HCT116 (cell line): ENCODE data around the gene INSRR.

ENCODE experiments used
- CBX3 ChIP-seq: IDR thresholded peaks from 2 replicates; pipeline ENCODE4 v1.6.1; 2012; ENCODE audit warnings: low read depth
- CEBPB ChIP-seq: IDR thresholded peaks from 2 replicates; pipeline ENCODE4 v1.6.1; 2012; ENCODE audit warnings: low read depth
- CTCF ChIP-seq, 3 experiments: fragments of 200-600 bp in 1 of 3; sonication (generic) in 1 of 3; IDR thresholded peaks in 2 of 3; conservative IDR thresholded peaks in 1 of 3; 2 replicates each; pipeline ENCODE4 v1.5.1; 2012 to 2017; ENCODE audit warnings: low read depth in 2 of 3, low read length in 2 of 3, antibody characterized with exemption in 1 of 3, borderline replicate concordance in 1 of 3, control low read depth in 1 of 3, mild to moderate bottlenecking in 1 of 3, mixed read lengths in 1 of 3, mixed run types in 1 of 3, moderate library complexity in 1 of 3; ENCODE audit not compliant: insufficient read depth in 1 of 3
- EZH2 ChIP-seq: fragments of 200-600 bp; sonication (generic); IDR thresholded peaks from 2 replicates; pipeline ENCODE4 v1.6.1; 2017; ENCODE audit warnings: antibody characterized with exemption, mixed run types
- EZH2phosphoT487 ChIP-seq: fragments of 200-600 bp; IDR thresholded peaks from 2 replicates; pipeline ENCODE4 v1.6.1; 2018; ENCODE audit warnings: antibody characterized with exemption, borderline replicate concordance
- POLR2AphosphoS5 ChIP-seq: IDR thresholded peaks from 2 replicates; pipeline ENCODE4 v1.6.1; 2011; ENCODE audit warnings: mild to moderate bottlenecking, low read depth, low read length, moderate library complexity
- RAD21 ChIP-seq: IDR thresholded peaks from 2 replicates; pipeline ENCODE4 v1.6.1; 2012; ENCODE audit warnings: low read depth, mild to moderate bottlenecking
- REST ChIP-seq: IDR thresholded peaks from 2 replicates; pipeline ENCODE4 v1.6.1; 2012; ENCODE audit warnings: low read depth
- SP1 ChIP-seq: IDR thresholded peaks from 2 replicates; pipeline ENCODE4 v1.6.1; 2012; ENCODE audit warnings: low read depth

GRCh38 chr1:156877433-156878170, 18.7 kb upstream of the INSRR start:
- TF ChIP-seq CTCF (IDR thresholded peaks at IDR 0.05 in 2 of 3, conservative IDR thresholded peaks at IDR 0.05 in 1 of 3; ENCODE audit: borderline replicate concordance in 1 of 3, insufficient read depth in 1 of 3, low read depth in 2 of 3, low read length in 2 of 3): no peak
- TF ChIP-seq CEBPB: no peak
- TF ChIP-seq RAD21: no peak
- TF ChIP-seq CBX3: no peak
- no peak for TF ChIP-seq EZH2phosphoT487
- no peak for TF ChIP-seq POLR2AphosphoS5
- TF ChIP-seq EZH2: no peak
- no peak for TF ChIP-seq SP1
- no peak for TF ChIP-seq REST
